ENCODE results near the gene ENO1. TPM values are rescaled to one million over a fixed set of nuclear protein-coding genes. Genes with fewer than 3 reads are reported as not detected.

ENO1 gene
- total and polyA plus RNA-seq, 2 experiments from 2014 or later, result 910 to 1,831 TPM

DNA sequence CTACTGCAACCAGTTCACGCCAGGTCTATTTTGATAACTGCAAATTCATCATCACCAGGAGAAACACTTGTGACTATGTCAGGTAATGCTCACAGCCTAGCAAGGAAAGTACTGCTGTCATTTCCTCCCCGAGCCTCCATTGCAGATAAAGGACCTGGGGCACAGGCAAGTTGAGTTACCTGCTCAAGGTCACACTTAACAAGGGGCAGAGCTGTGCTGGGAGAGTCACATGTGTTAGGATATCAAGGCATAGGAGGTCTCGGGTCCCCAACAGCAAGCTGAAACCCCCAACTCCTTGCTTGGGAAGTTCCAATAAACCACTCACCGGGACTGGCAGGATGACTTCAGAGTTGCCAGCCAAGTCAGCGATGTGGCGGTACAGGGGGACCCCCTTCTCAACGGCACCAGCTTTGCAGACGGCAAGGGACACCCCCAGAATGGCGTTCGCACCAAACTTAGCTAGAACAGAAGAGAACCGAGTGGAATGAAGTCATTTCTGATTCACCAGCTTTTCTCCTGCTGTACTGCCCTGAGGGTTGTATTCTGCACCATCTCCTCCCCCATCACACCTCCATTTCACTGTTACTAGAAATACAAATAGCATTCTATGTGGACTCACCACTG lies 11.6 kb downstream of the ENO1 start:
- H3F3A ChIP-seq (replicated peaks; ENCODE audit: low read depth), result peaks cover 92% of the 10 kb centered on the region
- H2AFZ ChIP-seq, result no peak overlapping the region
- H4K20me1 ChIP-seq (replicated peaks; ENCODE audit: insufficient read depth), result peaks cover 60% of the 10 kb centered on the region
- no peak for TF ChIP-seq POLR2AphosphoS5 (IDR thresholded peaks at IDR 0.05; ENCODE audit: low read depth)
- TF ChIP-seq, protein P1, sequence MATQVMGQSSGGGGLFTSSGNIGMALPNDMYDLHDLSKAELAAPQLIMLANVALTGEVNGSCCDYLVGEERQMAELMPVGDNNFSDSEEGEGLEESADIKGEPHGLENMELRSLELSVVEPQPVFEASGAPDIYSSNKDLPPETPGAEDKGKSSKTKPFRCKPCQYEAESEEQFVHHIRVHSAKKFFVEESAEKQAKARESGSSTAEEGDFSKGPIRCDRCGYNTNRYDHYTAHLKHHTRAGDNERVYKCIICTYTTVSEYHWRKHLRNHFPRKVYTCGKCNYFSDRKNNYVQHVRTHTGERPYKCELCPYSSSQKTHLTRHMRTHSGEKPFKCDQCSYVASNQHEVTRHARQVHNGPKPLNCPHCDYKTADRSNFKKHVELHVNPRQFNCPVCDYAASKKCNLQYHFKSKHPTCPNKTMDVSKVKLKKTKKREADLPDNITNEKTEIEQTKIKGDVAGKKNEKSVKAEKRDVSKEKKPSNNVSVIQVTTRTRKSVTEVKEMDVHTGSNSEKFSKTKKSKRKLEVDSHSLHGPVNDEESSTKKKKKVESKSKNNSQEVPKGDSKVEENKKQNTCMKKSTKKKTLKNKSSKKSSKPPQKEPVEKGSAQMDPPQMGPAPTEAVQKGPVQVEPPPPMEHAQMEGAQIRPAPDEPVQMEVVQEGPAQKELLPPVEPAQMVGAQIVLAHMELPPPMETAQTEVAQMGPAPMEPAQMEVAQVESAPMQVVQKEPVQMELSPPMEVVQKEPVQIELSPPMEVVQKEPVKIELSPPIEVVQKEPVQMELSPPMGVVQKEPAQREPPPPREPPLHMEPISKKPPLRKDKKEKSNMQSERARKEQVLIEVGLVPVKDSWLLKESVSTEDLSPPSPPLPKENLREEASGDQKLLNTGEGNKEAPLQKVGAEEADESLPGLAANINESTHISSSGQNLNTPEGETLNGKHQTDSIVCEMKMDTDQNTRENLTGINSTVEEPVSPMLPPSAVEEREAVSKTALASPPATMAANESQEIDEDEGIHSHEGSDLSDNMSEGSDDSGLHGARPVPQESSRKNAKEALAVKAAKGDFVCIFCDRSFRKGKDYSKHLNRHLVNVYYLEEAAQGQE (IDR thresholded peaks at IDR 0.05; ENCODE audit: unreplicated experiment), result no peak
- TF ChIP-seq, protein P2, sequence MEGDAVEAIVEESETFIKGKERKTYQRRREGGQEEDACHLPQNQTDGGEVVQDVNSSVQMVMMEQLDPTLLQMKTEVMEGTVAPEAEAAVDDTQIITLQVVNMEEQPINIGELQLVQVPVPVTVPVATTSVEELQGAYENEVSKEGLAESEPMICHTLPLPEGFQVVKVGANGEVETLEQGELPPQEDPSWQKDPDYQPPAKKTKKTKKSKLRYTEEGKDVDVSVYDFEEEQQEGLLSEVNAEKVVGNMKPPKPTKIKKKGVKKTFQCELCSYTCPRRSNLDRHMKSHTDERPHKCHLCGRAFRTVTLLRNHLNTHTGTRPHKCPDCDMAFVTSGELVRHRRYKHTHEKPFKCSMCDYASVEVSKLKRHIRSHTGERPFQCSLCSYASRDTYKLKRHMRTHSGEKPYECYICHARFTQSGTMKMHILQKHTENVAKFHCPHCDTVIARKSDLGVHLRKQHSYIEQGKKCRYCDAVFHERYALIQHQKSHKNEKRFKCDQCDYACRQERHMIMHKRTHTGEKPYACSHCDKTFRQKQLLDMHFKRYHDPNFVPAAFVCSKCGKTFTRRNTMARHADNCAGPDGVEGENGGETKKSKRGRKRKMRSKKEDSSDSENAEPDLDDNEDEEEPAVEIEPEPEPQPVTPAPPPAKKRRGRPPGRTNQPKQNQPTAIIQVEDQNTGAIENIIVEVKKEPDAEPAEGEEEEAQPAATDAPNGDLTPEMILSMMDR (conservative IDR thresholded peaks at IDR 0.05; ENCODE audit: low read depth in 2 of 2), result no peak
- TF ChIP-seq, protein P3, sequence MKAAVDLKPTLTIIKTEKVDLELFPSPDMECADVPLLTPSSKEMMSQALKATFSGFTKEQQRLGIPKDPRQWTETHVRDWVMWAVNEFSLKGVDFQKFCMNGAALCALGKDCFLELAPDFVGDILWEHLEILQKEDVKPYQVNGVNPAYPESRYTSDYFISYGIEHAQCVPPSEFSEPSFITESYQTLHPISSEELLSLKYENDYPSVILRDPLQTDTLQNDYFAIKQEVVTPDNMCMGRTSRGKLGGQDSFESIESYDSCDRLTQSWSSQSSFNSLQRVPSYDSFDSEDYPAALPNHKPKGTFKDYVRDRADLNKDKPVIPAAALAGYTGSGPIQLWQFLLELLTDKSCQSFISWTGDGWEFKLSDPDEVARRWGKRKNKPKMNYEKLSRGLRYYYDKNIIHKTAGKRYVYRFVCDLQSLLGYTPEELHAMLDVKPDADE (IDR thresholded peaks at IDR 0.05), result no peak
- TF ChIP-seq EZH2 (IDR thresholded peaks at IDR 0.05; ENCODE audit: low read depth, unreplicated experiment), result no peak
- TF ChIP-seq STAT1 (IDR thresholded peaks at IDR 0.05; ENCODE audit: unreplicated experiment), result no peak
- TF ChIP-seq ZNF114 (CRISPR knock-in tag; IDR thresholded peaks at IDR 0.05), result no peak
- TF ChIP-seq JUNB (IDR thresholded peaks at IDR 0.05; ENCODE audit: unreplicated experiment), result no peak
- TF ChIP-seq, protein P4, sequence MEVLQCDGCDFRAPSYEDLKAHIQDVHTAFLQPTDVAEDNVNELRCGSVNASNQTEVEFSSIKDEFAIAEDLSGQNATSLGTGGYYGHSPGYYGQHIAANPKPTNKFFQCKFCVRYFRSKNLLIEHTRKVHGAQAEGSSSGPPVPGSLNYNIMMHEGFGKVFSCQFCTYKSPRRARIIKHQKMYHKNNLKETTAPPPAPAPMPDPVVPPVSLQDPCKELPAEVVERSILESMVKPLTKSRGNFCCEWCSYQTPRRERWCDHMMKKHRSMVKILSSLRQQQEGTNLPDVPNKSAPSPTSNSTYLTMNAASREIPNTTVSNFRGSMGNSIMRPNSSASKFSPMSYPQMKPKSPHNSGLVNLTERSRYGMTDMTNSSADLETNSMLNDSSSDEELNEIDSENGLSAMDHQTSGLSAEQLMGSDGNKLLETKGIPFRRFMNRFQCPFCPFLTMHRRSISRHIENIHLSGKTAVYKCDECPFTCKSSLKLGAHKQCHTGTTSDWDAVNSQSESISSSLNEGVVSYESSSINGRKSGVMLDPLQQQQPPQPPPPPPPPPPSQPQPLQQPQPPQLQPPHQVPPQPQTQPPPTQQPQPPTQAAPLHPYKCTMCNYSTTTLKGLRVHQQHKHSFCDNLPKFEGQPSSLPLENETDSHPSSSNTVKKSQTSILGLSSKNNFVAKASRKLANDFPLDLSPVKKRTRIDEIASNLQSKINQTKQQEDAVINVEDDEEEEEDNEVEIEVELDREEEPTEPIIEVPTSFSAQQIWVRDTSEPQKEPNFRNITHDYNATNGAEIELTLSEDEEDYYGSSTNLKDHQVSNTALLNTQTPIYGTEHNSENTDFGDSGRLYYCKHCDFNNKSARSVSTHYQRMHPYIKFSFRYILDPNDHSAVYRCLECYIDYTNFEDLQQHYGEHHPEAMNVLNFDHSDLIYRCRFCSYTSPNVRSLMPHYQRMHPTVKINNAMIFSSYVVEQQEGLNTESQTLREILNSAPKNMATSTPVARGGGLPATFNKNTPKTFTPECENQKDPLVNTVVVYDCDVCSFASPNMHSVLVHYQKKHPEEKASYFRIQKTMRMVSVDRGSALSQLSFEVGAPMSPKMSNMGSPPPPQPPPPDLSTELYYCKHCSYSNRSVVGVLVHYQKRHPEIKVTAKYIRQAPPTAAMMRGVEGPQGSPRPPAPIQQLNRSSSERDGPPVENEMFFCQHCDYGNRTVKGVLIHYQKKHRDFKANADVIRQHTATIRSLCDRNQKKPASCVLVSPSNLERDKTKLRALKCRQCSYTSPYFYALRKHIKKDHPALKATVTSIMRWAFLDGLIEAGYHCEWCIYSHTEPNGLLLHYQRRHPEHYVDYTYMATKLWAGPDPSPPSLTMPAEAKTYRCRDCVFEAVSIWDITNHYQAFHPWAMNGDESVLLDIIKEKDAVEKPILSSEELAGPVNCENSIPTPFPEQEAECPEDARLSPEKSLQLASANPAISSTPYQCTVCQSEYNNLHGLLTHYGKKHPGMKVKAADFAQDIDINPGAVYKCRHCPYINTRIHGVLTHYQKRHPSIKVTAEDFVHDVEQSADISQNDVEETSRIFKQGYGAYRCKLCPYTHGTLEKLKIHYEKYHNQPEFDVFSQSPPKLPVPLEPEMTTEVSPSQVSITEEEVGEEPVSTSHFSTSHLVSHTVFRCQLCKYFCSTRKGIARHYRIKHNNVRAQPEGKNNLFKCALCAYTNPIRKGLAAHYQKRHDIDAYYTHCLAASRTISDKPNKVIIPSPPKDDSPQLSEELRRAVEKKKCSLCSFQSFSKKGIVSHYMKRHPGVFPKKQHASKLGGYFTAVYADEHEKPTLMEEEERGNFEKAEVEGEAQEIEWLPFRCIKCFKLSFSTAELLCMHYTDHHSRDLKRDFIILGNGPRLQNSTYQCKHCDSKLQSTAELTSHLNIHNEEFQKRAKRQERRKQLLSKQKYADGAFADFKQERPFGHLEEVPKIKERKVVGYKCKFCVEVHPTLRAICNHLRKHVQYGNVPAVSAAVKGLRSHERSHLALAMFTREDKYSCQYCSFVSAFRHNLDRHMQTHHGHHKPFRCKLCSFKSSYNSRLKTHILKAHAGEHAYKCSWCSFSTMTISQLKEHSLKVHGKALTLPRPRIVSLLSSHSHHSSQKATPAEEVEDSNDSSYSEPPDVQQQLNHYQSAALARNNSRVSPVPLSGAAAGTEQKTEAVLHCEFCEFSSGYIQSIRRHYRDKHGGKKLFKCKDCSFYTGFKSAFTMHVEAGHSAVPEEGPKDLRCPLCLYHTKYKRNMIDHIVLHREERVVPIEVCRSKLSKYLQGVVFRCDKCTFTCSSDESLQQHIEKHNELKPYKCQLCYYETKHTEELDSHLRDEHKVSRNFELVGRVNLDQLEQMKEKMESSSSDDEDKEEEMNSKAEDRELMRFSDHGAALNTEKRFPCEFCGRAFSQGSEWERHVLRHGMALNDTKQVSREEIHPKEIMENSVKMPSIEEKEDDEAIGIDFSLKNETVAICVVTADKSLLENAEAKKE (CRISPR knock-in tag; IDR thresholded peaks at IDR 0.05), result no peak
- no peak for TF ChIP-seq ZNF331 (CRISPR knock-in tag; IDR thresholded peaks at IDR 0.05; ENCODE audit: low read depth)
- TF ChIP-seq EZH2phosphoT487 (IDR thresholded peaks at IDR 0.05; ENCODE audit: unreplicated experiment), result no peak
- no peak for TF ChIP-seq NANOG (IDR thresholded peaks at IDR 0.05; ENCODE audit: borderline replicate concordance)
- no peak for TF ChIP-seq CREB1 (CRISPR knock-in tag; IDR thresholded peaks at IDR 0.05; ENCODE audit: low read depth)
- H3K9me2 ChIP-seq (ENCODE audit: insufficient read depth), result no peaks in the 10 kb centered on the region
- H3K4me3 ChIP-seq, result no peak overlapping the region
- peaks cover 29% of the 10 kb centered on the region for H3K27me3 Mint-ChIP-seq (ENCODE audit: insufficient read depth, low read depth, poor library complexity)
- no peaks in the 10 kb centered on the region for H3K27me3 ChIP-seq (ENCODE audit: insufficient read depth)
- H3K27ac Mint-ChIP-seq, result peak overlapping the region; percentile 71
- peaks cover 2% of the 10 kb centered on the region; the same call in 1 of the 3 replicates for H3K9me3 Mint-ChIP-seq
- no peak overlapping the region for H3K27ac ChIP-seq (ENCODE audit: low read depth)
- H3K4me1 Mint-ChIP-seq, result peaks cover 51% of the 10 kb centered on the region
- no peak overlapping the region for H3K4me2 ChIP-seq
- DNase-seq (ENCODE audit: low spot score) (no peak), ATAC-seq (no peak)
- peaks cover 45% of the 10 kb centered on the region for H3K79me2 ChIP-seq (replicated peaks; ENCODE audit: insufficient read depth)
- H3K4me3 Mint-ChIP-seq, result no peak overlapping the region; the same call in 2 of the 3 replicates
- H3K36me3 Mint-ChIP-seq (ENCODE audit: low read depth), result peaks cover 98% of the 10 kb centered on the region
- peaks cover 97% of the 10 kb centered on the region for H3K36me3 ChIP-seq (ENCODE audit: insufficient read depth)
- peaks cover 5% of the 10 kb centered on the region; the same call in 1 of the 2 replicates for H3K4me1 ChIP-seq (ENCODE audit: insufficient read depth)
